ENCODE measurements around the gene IPCEF1. TPM values are rescaled to one million over a fixed set of nuclear protein-coding genes. Genes with fewer than 3 reads are reported as not detected.
A peak's percentile ranks its signal among the peaks of the same experiment; 100 is the strongest.

Gene IPCEF1
- total RNA-seq, 1 experiment from 2014 or later, result not detected

- no peak for DNase-seq (ENCODE audit: unreplicated experiment)
- H3K36me3 Mint-ChIP-seq (ENCODE audit: insufficient read depth, unreplicated experiment), result no peaks in the 10 kb centered on the region
- no peak overlapping the region for H3K4me3 Mint-ChIP-seq (ENCODE audit: unreplicated experiment)
- intact Hi-C loops (cut with micrococcal nuclease), result no loop called here
- H3K27ac Mint-ChIP-seq (ENCODE audit: low read depth, unreplicated experiment), result no peak overlapping the region
- POLR2A ChIA-PET, result no interaction called here
- CTCF ChIA-PET, result no interaction called here
- no peaks in the 10 kb centered on the region for H3K4me1 Mint-ChIP-seq (ENCODE audit: insufficient read depth, unreplicated experiment)
- peaks cover 11% of the 10 kb centered on the region for H3K9me3 Mint-ChIP-seq (ENCODE audit: unreplicated experiment)
- no TSS peak for BruUV-seq (replicated peaks)
- no peak for TF ChIP-seq CTCF (IDR thresholded peaks at IDR 0.05; ENCODE audit: unreplicated experiment)
- no peaks in the 10 kb centered on the region for H3K27me3 Mint-ChIP-seq (ENCODE audit: insufficient read depth, unreplicated experiment)
Measured at GRCh38 chr6:154350293-154350692, 6.3 kb downstream of the IPCEF1 start.

GRCh38 chr6:154347981-154348380 lies 8.6 kb downstream of the IPCEF1 start:
- Mint-ChIP-seq H3K4me3 (ENCODE audit: unreplicated experiment) (no peak overlapping the region), H3K27ac (ENCODE audit: low read depth, unreplicated experiment) (no peak overlapping the region), H3K36me3 (ENCODE audit: insufficient read depth, unreplicated experiment) (no peaks in the 10 kb centered on the region), H3K9me3 (ENCODE audit: unreplicated experiment) (peaks cover 7% of the 10 kb centered on the region), H3K4me1 (ENCODE audit: insufficient read depth, unreplicated experiment) (no peaks in the 10 kb centered on the region), H3K27me3 (ENCODE audit: insufficient read depth, unreplicated experiment) (no peaks in the 10 kb centered on the region)
- BruUV-seq (replicated peaks), result no TSS peak
- no peak for TF ChIP-seq CTCF (IDR thresholded peaks at IDR 0.05; ENCODE audit: unreplicated experiment)
- intact Hi-C loops (cut with micrococcal nuclease), result no loop called here
- ChIA-PET POLR2A (no interaction called here), CTCF (interaction anchor here (0.7 kb wide), 1 partner anchor 22 kb away, joined by 4 read pairs; no protein-coding TSS in a partner anchor)
- DNase-seq (ENCODE audit: unreplicated experiment), result no peak

GRCh38 chr6:154345811-154346210 lies 10.8 kb downstream of the IPCEF1 start:
- no peak for DNase-seq (ENCODE audit: unreplicated experiment)
- no peaks in the 10 kb centered on the region for H3K27me3 Mint-ChIP-seq (ENCODE audit: insufficient read depth, unreplicated experiment)
- no peak overlapping the region for H3K27ac Mint-ChIP-seq (ENCODE audit: low read depth, unreplicated experiment)
- no peak for TF ChIP-seq CTCF (IDR thresholded peaks at IDR 0.05; ENCODE audit: unreplicated experiment)
- POLR2A ChIA-PET, result interaction anchor here (0.7 kb wide), 1 partner anchor 235 kb away, joined by 3 read pairs; no protein-coding TSS in a partner anchor
- intact Hi-C loops (cut with micrococcal nuclease), result no loop called here
- H3K36me3 Mint-ChIP-seq (ENCODE audit: insufficient read depth, unreplicated experiment), result no peaks in the 10 kb centered on the region
- CTCF ChIA-PET, result no interaction called here
- no TSS peak for BruUV-seq (replicated peaks)
- no peaks in the 10 kb centered on the region for H3K4me1 Mint-ChIP-seq (ENCODE audit: insufficient read depth, unreplicated experiment)
- peaks cover 7% of the 10 kb centered on the region for H3K9me3 Mint-ChIP-seq (ENCODE audit: unreplicated experiment)
- H3K4me3 Mint-ChIP-seq (ENCODE audit: unreplicated experiment), result no peak overlapping the region

- Mint-ChIP-seq H3K4me1 (ENCODE audit: insufficient read depth, unreplicated experiment) (no peaks in the 10 kb centered on the region), H3K27ac (ENCODE audit: low read depth, unreplicated experiment) (no peak overlapping the region), H3K9me3 (ENCODE audit: unreplicated experiment) (peaks cover 7% of the 10 kb centered on the region), H3K36me3 (ENCODE audit: insufficient read depth, unreplicated experiment) (no peaks in the 10 kb centered on the region), H3K4me3 (ENCODE audit: unreplicated experiment) (no peak overlapping the region), H3K27me3 (ENCODE audit: insufficient read depth, unreplicated experiment) (no peaks in the 10 kb centered on the region)
- CTCF ChIA-PET, result interaction anchor here (0.6 to 0.7 kb wide), 2 partner anchors 21 to 1054 kb away, joined by 3 read pairs; no protein-coding TSS in a partner anchor
- BruUV-seq (replicated peaks), result no TSS peak
- POLR2A ChIA-PET, result no interaction called here
- peak; percentile 75 for DNase-seq (ENCODE audit: unreplicated experiment)
- intact Hi-C loops (cut with micrococcal nuclease), result no loop called here
- peak; percentile 7 for TF ChIP-seq CTCF (IDR thresholded peaks at IDR 0.05; ENCODE audit: unreplicated experiment)
Measured at GRCh38 chr6:154343473-154344308, 12.9 kb downstream of the IPCEF1 start.
